Karpas-422 (cell line): Measurements from ENCODE around the gene RNASE11. TPM values are rescaled to one million over a fixed set of nuclear protein-coding genes. Genes with fewer than 3 reads are reported as not detected.

ENCODE experiments used
- DNase-seq: peaks from one replicate; pipeline ENCODE4 v3.0.0-alpha.2; 2015
- H2AFZ ChIP-seq: fragments of 200-600 bp; sonication (generic); 2 replicates; pipeline ENCODE4 v1.6.1; 2014; ENCODE audit warnings: antibody characterized with exemption, low read length, mixed read lengths
- H3K27ac ChIP-seq: fragments of 200-600 bp; sonication (generic); 2 replicates; pipeline ENCODE4 v1.5.1; 2014; ENCODE audit warnings: mild to moderate bottlenecking, low read length, moderate library complexity
- H3K27me3 ChIP-seq: fragments of 200-600 bp; sonication (generic); 2 replicates; pipeline ENCODE4 v1.6.1; 2014; ENCODE audit warnings: low read length, mixed read lengths
- H3K36me3 ChIP-seq: fragments of 200-600 bp; sonication (generic); 2 replicates; pipeline ENCODE4 v1.6.1; 2014; ENCODE audit warnings: low read length, mixed read lengths; ENCODE audit not compliant: insufficient read depth
- H3K4me1 ChIP-seq: fragments of 200-600 bp; sonication (generic); 2 replicates; pipeline ENCODE4 v1.6.1; 2014; ENCODE audit warnings: mild to moderate bottlenecking, low read length, mixed read lengths
- H3K4me2 ChIP-seq: fragments of 200-600 bp; sonication (generic); 2 replicates; pipeline ENCODE4 v1.6.1; 2014; ENCODE audit warnings: low read length, low read depth, mild to moderate bottlenecking; ENCODE audit not compliant: poor library complexity, severe bottlenecking
- H3K4me3 ChIP-seq: fragments of 200-600 bp; sonication (generic); 2 replicates; pipeline ENCODE4 v1.5.1; 2014; ENCODE audit warnings: mild to moderate bottlenecking, antibody characterized with exemption, low read length, mixed read lengths
- H3K79me2 ChIP-seq: fragments of 200-600 bp; sonication (generic); 2 replicates; pipeline ENCODE4 v1.6.1; 2014; ENCODE audit warnings: mild to moderate bottlenecking, low read length, mixed read lengths
- H3K9ac ChIP-seq: fragments of 200-600 bp; sonication (generic); 2 replicates; pipeline ENCODE4 v1.6.0; 2014; ENCODE audit warnings: low read length
- H3K9me2 ChIP-seq: fragments of 200-600 bp; sonication (generic), shearing (Covaris generic); replicated peaks from 2 replicates; pipeline ENCODE4 v1.6.0; 2014; ENCODE audit warnings: mild to moderate bottlenecking, low read length, moderate library complexity; ENCODE audit not compliant: insufficient read depth
- H3K9me3 ChIP-seq: fragments of 300-700, 200-600 bp; sonication (generic); 2 replicates; pipeline ENCODE4 v1.6.1; 2014; ENCODE audit warnings: low read length, mixed read lengths
- H4K20me1 ChIP-seq: fragments of 200-600 bp; sonication (generic); 2 replicates; pipeline ENCODE4 v1.6.1; 2014; ENCODE audit warnings: mild to moderate bottlenecking, antibody characterized with exemption, low read length, low read depth; ENCODE audit not compliant: insufficient read depth
- total RNA-seq: library from RNA; depleted of rRNA; stranded (reverse); fragments of >200 nt; shearing (Covaris generic); gene quantifications from 2 replicates; pipeline ENCODE4 v1.2.3, GENCODE V29; 2014; ENCODE audit warnings: low replicate concordance; rRNA removed

The RNASE11 gene
- not detected in 2 replicates for total RNA-seq

- Histone ChIP-seq H3K27me3 (no peaks in the 10 kb centered on the region), H3K4me1 (no peaks in the 10 kb centered on the region), H3K4me3 (no peak within 1 kb of the TSS), H3K27ac (no peak within 1 kb of the TSS), H3K9me2 (no peaks in the 10 kb centered on the region), H3K36me3 (no peaks in the 10 kb centered on the region), H3K4me2 (no peak within 1 kb of the TSS), H3K79me2 (no peaks in the 10 kb centered on the region), H3K9me3 (no peaks in the 10 kb centered on the region), H4K20me1 (no peaks in the 10 kb centered on the region), H2AFZ (no peak within 1 kb of the TSS), H3K9ac (no peak within 1 kb of the TSS)
- no peak for DNase-seq
These were observed at the start of gene RNASE11 for GRCh38 chr14:20587489-20588154. Gene RNASE11, minus strand, starts transcription at chr14:20588001.

- DNase-seq: peak; percentile 91
- Histone ChIP-seq H3K9me2 (no peaks in the 10 kb centered on the region), H3K27ac (no peak overlapping the region), H3K4me1 (peaks cover 11% of the 10 kb centered on the region), H3K27me3 (no peaks in the 10 kb centered on the region), H3K79me2 (no peaks in the 10 kb centered on the region), H4K20me1 (no peaks in the 10 kb centered on the region), H3K36me3 (no peaks in the 10 kb centered on the region), H3K9ac (no peak overlapping the region), H2AFZ (no peak overlapping the region), H3K9me3 (no peaks in the 10 kb centered on the region), H3K4me3 (no peak overlapping the region), H3K4me2 (peak overlapping the region; percentile 6)
These were observed 45.3 kb upstream of the RNASE11 start for GRCh38 chr14:20632831-20633691.

- H3K4me2 ChIP-seq: peak overlapping the region; percentile 6
- no peak overlapping the region for H2AFZ ChIP-seq
- H3K4me3 ChIP-seq: no peak overlapping the region
- no peaks in the 10 kb centered on the region for H3K9me3 ChIP-seq
- no peaks in the 10 kb centered on the region for H4K20me1 ChIP-seq
- no peak for DNase-seq
- no peaks in the 10 kb centered on the region for H3K27me3 ChIP-seq
- H3K79me2 ChIP-seq: no peaks in the 10 kb centered on the region
- H3K27ac ChIP-seq: no peak overlapping the region
- peaks cover 11% of the 10 kb centered on the region for H3K4me1 ChIP-seq
- H3K9me2 ChIP-seq: no peaks in the 10 kb centered on the region
- no peak overlapping the region for H3K9ac ChIP-seq
- H3K36me3 ChIP-seq: no peaks in the 10 kb centered on the region
These were observed 44.6 kb upstream of the RNASE11 start for GRCh38 chr14:20632448-20632830.

GRCh38 chr14:20631880-20632389 lies 44.1 kb upstream of the RNASE11 start:
- H3K9me2 ChIP-seq: no peaks in the 10 kb centered on the region
- H4K20me1 ChIP-seq: no peaks in the 10 kb centered on the region
- no peak for DNase-seq
- no peak overlapping the region for H3K27ac ChIP-seq
- no peak overlapping the region for H2AFZ ChIP-seq
- peak overlapping the region; percentile 33 for H3K4me2 ChIP-seq
- H3K4me1 ChIP-seq: peaks cover 11% of the 10 kb centered on the region
- no peaks in the 10 kb centered on the region for H3K79me2 ChIP-seq
- no peak overlapping the region; the same call in 1 of the 2 replicates for H3K4me3 ChIP-seq
- no peaks in the 10 kb centered on the region for H3K36me3 ChIP-seq
- H3K9ac ChIP-seq: no peak overlapping the region
- no peaks in the 10 kb centered on the region for H3K9me3 ChIP-seq
- no peaks in the 10 kb centered on the region for H3K27me3 ChIP-seq

- Histone ChIP-seq H3K27me3 (no peaks in the 10 kb centered on the region), H3K4me1 (peaks cover 11% of the 10 kb centered on the region), H4K20me1 (no peaks in the 10 kb centered on the region), H3K79me2 (no peaks in the 10 kb centered on the region), H3K27ac (no peak overlapping the region), H3K36me3 (no peaks in the 10 kb centered on the region), H3K9me2 (no peaks in the 10 kb centered on the region), H3K9me3 (no peaks in the 10 kb centered on the region), H3K4me2 (peak overlapping the region; percentile 33), H2AFZ (no peak overlapping the region), H3K9ac (no peak overlapping the region), H3K4me3 (no peak overlapping the region; the same call in 1 of the 2 replicates)
- peak; percentile 85 for DNase-seq
These were observed 43.5 kb upstream of the RNASE11 start for GRCh38 chr14:20631023-20631879.

GRCh38 chr14:20630340-20631022 lies 42.7 kb upstream of the RNASE11 start:
- Histone ChIP-seq H4K20me1 (no peaks in the 10 kb centered on the region), H3K9me2 (no peaks in the 10 kb centered on the region), H3K4me2 (no peak overlapping the region), H3K27me3 (no peaks in the 10 kb centered on the region), H3K79me2 (no peaks in the 10 kb centered on the region), H3K9ac (no peak overlapping the region), H3K4me1 (peaks cover 11% of the 10 kb centered on the region), H2AFZ (no peak overlapping the region), H3K36me3 (no peaks in the 10 kb centered on the region), H3K4me3 (no peak overlapping the region), H3K9me3 (no peaks in the 10 kb centered on the region), H3K27ac (no peak overlapping the region)
- DNase-seq: no peak

GRCh38 chr14:20628063-20628854 lies 40.5 kb upstream of the RNASE11 start:
- Histone ChIP-seq H3K4me2 (no peak overlapping the region), H3K36me3 (no peaks in the 10 kb centered on the region), H3K4me3 (no peak overlapping the region), H3K27me3 (no peaks in the 10 kb centered on the region), H4K20me1 (no peaks in the 10 kb centered on the region), H3K27ac (no peak overlapping the region), H3K9me3 (no peaks in the 10 kb centered on the region), H3K9ac (no peak overlapping the region), H2AFZ (no peak overlapping the region), H3K4me1 (peaks cover 17% of the 10 kb centered on the region), H3K79me2 (no peaks in the 10 kb centered on the region), H3K9me2 (no peaks in the 10 kb centered on the region)
- no peak for DNase-seq
